IMR-90 (cell line): Measurements from ENCODE around the gene ABHD3. TPM values are rescaled to one million over a fixed set of nuclear protein-coding genes. Genes with fewer than 3 reads are reported as not detected.

Experiments
- ATAC-seq: fragments of 200-7000 bp; cut with Tn5 transposase; 2 replicates; pipeline ENCODE4 v1.9.1; 2020; ENCODE audit warnings: low read depth, mild to moderate bottlenecking, moderate library complexity
- BruUV-seq: library from RNA; stranded (reverse); fragments of 400-500 nt; replicated peaks from 2 replicates; lab custom pipeline; 2021; lab: Mats Ljungman, UMichigan
- CTCF ChIA-PET: fragments of 300-600 bp; formaldehyde crosslinking; extraction: SDS; loops from one replicate; lab custom pipeline; 2021; ENCODE audit warnings: antibody characterized with exemption; lab: Yijun Ruan, JAX
- POLR2A ChIA-PET: fragments of 300-600 bp; sonication (Branson Sonifier 250); formaldehyde crosslinking; loops from one replicate; lab custom pipeline; 2022; ENCODE audit warnings: antibody characterized with exemption; ENCODE audit not compliant: unreplicated experiment; lab: Charles Lee
- DNase-seq: peaks from one replicate; pipeline ENCODE4 v3.0.0; 2013
- H2AFZ ChIP-seq: replicated peaks from 2 replicates; pipeline ENCODE3; 2013; ENCODE audit warnings: low read length, mild to moderate bottlenecking; ENCODE audit not compliant: poor library complexity
- H2AK5ac ChIP-seq: 2 replicates; pipeline ENCODE4 v1.6.1; 2013; ENCODE audit warnings: low read depth, low read length, inconsistent platforms
- H2AK9ac ChIP-seq: replicated peaks from 2 replicates; pipeline ENCODE3; 2013; ENCODE audit warnings: mild to moderate bottlenecking, low read depth, low read length, moderate library complexity; ENCODE audit not compliant: poor library complexity
- H2BK120ac ChIP-seq: 2 replicates; pipeline ENCODE4 v1.6.1; 2013; ENCODE audit warnings: low read depth, low read length, inconsistent platforms
- H2BK15ac ChIP-seq: 3 replicates; pipeline ENCODE4 v1.6.1; 2013; ENCODE audit warnings: low read depth, low read length, inconsistent platforms
- H2BK20ac ChIP-seq: 2 replicates; pipeline ENCODE4 v1.6.1; 2013; ENCODE audit warnings: low read depth, mild to moderate bottlenecking, inconsistent platforms, low read length, moderate library complexity
- H2BK5ac ChIP-seq: 2 replicates; pipeline ENCODE4 v1.6.1; 2013; ENCODE audit warnings: mild to moderate bottlenecking, low read depth, low read length, inconsistent platforms; ENCODE audit not compliant: poor library complexity, severe bottlenecking
- H3K14ac ChIP-seq: replicated peaks from 2 replicates; pipeline ENCODE4 v1.6.1; 2013; ENCODE audit warnings: low read depth, low read length, inconsistent platforms
- H3K18ac ChIP-seq: 2 replicates; pipeline ENCODE4 v1.6.1; 2013; ENCODE audit warnings: low read depth, low read length, control low read depth
- H3K23ac ChIP-seq: 2 replicates; pipeline ENCODE4 v1.6.1; 2013; ENCODE audit warnings: low read depth, low read length, inconsistent platforms
- H3K27ac ChIP-seq: 2 replicates; pipeline ENCODE4 v1.5.1; 2013; ENCODE audit warnings: mild to moderate bottlenecking, control low read depth, low read length; ENCODE audit not compliant: insufficient read depth
- H3K27me3 ChIP-seq: 2 replicates; pipeline ENCODE4 v1.6.1; 2013; ENCODE audit warnings: low read length; ENCODE audit not compliant: control insufficient read depth, insufficient read depth
- H3K36me3 ChIP-seq: 2 replicates; pipeline ENCODE4 v1.6.1; 2013; ENCODE audit warnings: low read length, mixed read lengths; ENCODE audit not compliant: control insufficient read depth, insufficient read depth
- H3K4ac ChIP-seq: 2 replicates; pipeline ENCODE4 v1.6.1; 2013; ENCODE audit warnings: low read depth, low read length, inconsistent platforms
- H3K4me1 ChIP-seq: 2 replicates; pipeline ENCODE4 v1.6.1; 2013; ENCODE audit warnings: low read length, mixed read lengths; ENCODE audit not compliant: control insufficient read depth, insufficient read depth
- H3K4me2 ChIP-seq: 2 replicates; pipeline ENCODE4 v1.6.1; 2013; ENCODE audit warnings: low read depth, mild to moderate bottlenecking, control low read depth, low read length, moderate library complexity
- H3K4me3 ChIP-seq: 2 replicates; pipeline ENCODE4 v1.5.1; 2013; ENCODE audit warnings: low read depth, mild to moderate bottlenecking, control low read depth, low read length, moderate library complexity; ENCODE audit not compliant: insufficient read depth
- H3K56ac ChIP-seq: 2 replicates; pipeline ENCODE4 v1.6.1; 2013; ENCODE audit warnings: low read length, inconsistent platforms; ENCODE audit not compliant: insufficient read depth; ENCODE audit errors: extremely low read depth
- H3K79me1 ChIP-seq, 2 experiments: 2 replicates each; pipeline ENCODE4 v1.6.1; 2013; ENCODE audit warnings: low read length in 2 of 2, inconsistent platforms in 1 of 2, low read depth in 1 of 2
- H3K9ac ChIP-seq: 2 replicates; pipeline ENCODE4 v1.6.1; 2013; ENCODE audit warnings: low read depth, low read length, control low read depth
- H3K9me1 ChIP-seq: 2 replicates; pipeline ENCODE4 v1.6.1; 2013; ENCODE audit warnings: low read length, inconsistent platforms; ENCODE audit not compliant: insufficient read depth
- H3K9me3 ChIP-seq: 2 replicates; pipeline ENCODE4 v1.6.1; 2013; ENCODE audit warnings: low read length; ENCODE audit not compliant: control insufficient read depth, insufficient read depth
- H4K20me1 ChIP-seq: 2 replicates; pipeline ENCODE4 v1.6.1; 2013; ENCODE audit warnings: low read length, inconsistent platforms; ENCODE audit not compliant: insufficient read depth
- H4K5ac ChIP-seq: 2 replicates; pipeline ENCODE4 v1.6.1; 2013; ENCODE audit warnings: mild to moderate bottlenecking, low read depth, low read length, control low read depth
- H4K8ac ChIP-seq, 2 experiments: 2 replicates each; pipeline ENCODE4 v1.6.1; 2013; ENCODE audit warnings: low read depth in 2 of 2, low read length in 2 of 2, control low read depth in 1 of 2, inconsistent platforms in 1 of 2
- H4K91ac ChIP-seq: 2 replicates; pipeline ENCODE4 v1.6.1; 2013; ENCODE audit warnings: low read depth, low read length, inconsistent platforms; ENCODE audit not compliant: insufficient read depth
- CEBPB ChIP-seq: IDR thresholded peaks from 2 replicates; pipeline ENCODE4 v1.6.1; 2012; ENCODE audit warnings: low read depth, low read length, improper control_type of control experiment
- CHD1 ChIP-seq: IDR thresholded peaks from 2 replicates; pipeline ENCODE4 v1.6.1; 2012; ENCODE audit warnings: low read depth, low read length, improper control_type of control experiment
- CTCF ChIP-seq: conservative IDR thresholded peaks from 2 replicates; pipeline ENCODE4 v1.5.1; 2012; ENCODE audit warnings: mild to moderate bottlenecking, low read depth, low read length, improper control_type of control experiment
- ELK1 ChIP-seq: fragments of 150-350 bp; IDR thresholded peaks from 2 replicates; pipeline ENCODE4 v1.6.1; 2016; ENCODE audit warnings: low read depth, mild to moderate bottlenecking, low read length, moderate library complexity, borderline replicate concordance
- FOS ChIP-seq: fragments of 150-350 bp; IDR thresholded peaks from 2 replicates; pipeline ENCODE4 v1.6.1; 2016; ENCODE audit warnings: low read depth, low read length
- MAZ ChIP-seq: IDR thresholded peaks from 2 replicates; pipeline ENCODE4 v1.6.1; 2012; ENCODE audit warnings: low read depth, mild to moderate bottlenecking, low read length, improper control_type of control experiment, moderate library complexity, borderline replicate concordance
- MXI1 ChIP-seq: IDR thresholded peaks from 2 replicates; pipeline ENCODE4 v1.6.1; 2012; ENCODE audit warnings: low read depth, mild to moderate bottlenecking, low read length, moderate library complexity, borderline replicate concordance
- NFE2L2 ChIP-seq: fragments of 150-350 bp; IDR thresholded peaks from 2 replicates; pipeline ENCODE4 v1.6.1; 2016; ENCODE audit warnings: low read depth, mild to moderate bottlenecking, low read length
- POLR2A ChIP-seq: IDR thresholded peaks from 2 replicates; pipeline ENCODE4 v1.6.1; 2012; ENCODE audit warnings: mild to moderate bottlenecking, low read depth, low read length
- RAD21 ChIP-seq: IDR thresholded peaks from 2 replicates; pipeline ENCODE4 v1.6.1; 2012; ENCODE audit warnings: low read length, improper control_type of control experiment
- RCOR1 ChIP-seq: IDR thresholded peaks from 2 replicates; pipeline ENCODE4 v1.6.1; 2012; ENCODE audit warnings: mild to moderate bottlenecking, low read length, improper control_type of control experiment; ENCODE audit not compliant: insufficient replicate concordance
- RFX5 ChIP-seq: IDR thresholded peaks from 2 replicates; pipeline ENCODE4 v1.8.0; 2012; ENCODE audit warnings: low read depth, mild to moderate bottlenecking, low read length, moderate library complexity
- WGBS, 2 experiments: methylation state at CpG; one replicate each; pipeline versions ENCODE4 v1.1.5 to v1.1.7; 2013; ENCODE audit warnings: missing lambda C conversion rate in 2 of 2; ENCODE audit not compliant: insufficient read length in 1 of 2; ENCODE audit errors: extremely low coverage in 2 of 2; 5-methylcytosine and 5-hydroxymethylcytosine counted together
- dilution Hi-C: fragments of 300-500 bp; cut with HindIII; formaldehyde crosslinking; loops from one replicate; pipeline ENCODE4 v1.14.3; 2018; ENCODE audit warnings: low sequenced_read_pairs; ENCODE audit not compliant: unreplicated experiment
- in situ Hi-C: fragments of 300-500 bp; cut with MboI; formaldehyde crosslinking; loops from 3 replicates; pipeline ENCODE4 v1.14.3; 2019; ENCODE audit warnings: low sequenced_read_pairs, inconsistent platforms, mixed read lengths
- intact Hi-C: fragments of 100-400 bp; cut with micrococcal nuclease; formaldehyde crosslinking; loops from 2 replicates; pipeline ENCODE4 v1.10.0; 2022
- polyA plus RNA-seq, 3 experiments: library from polyadenylated mRNA; depleted of rRNA; stranded (reverse); fragments of >200 nt; gene quantifications; 2 replicates each; pipeline ENCODE4 v1.2.3, GENCODE V29; 2012; ENCODE audit warnings: low replicate concordance in 1 of 3
- total RNA-seq: library from RNA; depleted of rRNA; stranded (reverse); fragments of >200 nt; gene quantifications from 2 replicates; pipeline ENCODE4 v1.2.3, GENCODE V29; 2012

ABHD3 gene
- total and polyA plus RNA-seq, 2 of the 4 experiments (the other 2 are of a cell fraction): 4.5 to 5.5 TPM

GRCh38 chr18:21722687-21723086 lies 18.1 kb upstream of the ABHD3 start:
- no peak overlapping the region for H2AK9ac ChIP-seq
- H4K5ac ChIP-seq: no peak overlapping the region
- no CpG with 5 or more reads among the region's 2 CpGs for WGBS, 2 experiments
- no peak overlapping the region for H2AK5ac ChIP-seq
- H2BK120ac ChIP-seq: no peak overlapping the region
- TF ChIP-seq MAZ: no peak
- no peak for TF ChIP-seq NFE2L2
- no peak for TF ChIP-seq CHD1
- TF ChIP-seq FOS: no peak
- no peak for TF ChIP-seq POLR2A
- no peak for TF ChIP-seq RAD21
- TF ChIP-seq RFX5: no peak
- TF ChIP-seq CEBPB: no peak
- TF ChIP-seq ELK1: no peak
- TF ChIP-seq RCOR1: no peak
- no peak for TF ChIP-seq MXI1
- no peak for TF ChIP-seq CTCF
- H4K20me1 ChIP-seq: no peaks in the 10 kb centered on the region
- DNase-seq (no peak), ATAC-seq (no peak)
- intact Hi-C loops: loop anchor here (10.0 kb wide), 1 partner anchor 58 kb away; no protein-coding TSS in a partner anchor
- no peaks in the 10 kb centered on the region for H3K9me1 ChIP-seq
- no peak overlapping the region for H2BK15ac ChIP-seq
- H3K9me3 ChIP-seq: no peaks in the 10 kb centered on the region
- no peaks in the 10 kb centered on the region for H3K27me3 ChIP-seq
- H2BK5ac ChIP-seq: no peak overlapping the region
- dilution Hi-C loops: no loop called here
- H3K4ac ChIP-seq: no peak overlapping the region
- no peaks in the 10 kb centered on the region for H3K36me3 ChIP-seq
- ChIA-PET POLR2A (no interaction called here), CTCF (no interaction called here)
- no peaks in the 10 kb centered on the region for H3K79me1 ChIP-seq
- in situ Hi-C loops: no loop called here
- H3K9ac ChIP-seq: no peak overlapping the region
- no peak overlapping the region for H3K4me2 ChIP-seq
- H3K14ac ChIP-seq: no peak overlapping the region
- no peak overlapping the region for H3K27ac ChIP-seq
- H3K18ac ChIP-seq: no peak overlapping the region
- H3K23ac ChIP-seq: no peak overlapping the region
- no peak overlapping the region for H2BK20ac ChIP-seq
- BruUV-seq: no TSS peak
- no peak overlapping the region for H3K4me3 ChIP-seq
- H4K91ac ChIP-seq: no peak overlapping the region
- no peak overlapping the region for H4K8ac ChIP-seq
- no peak overlapping the region for H2AFZ ChIP-seq
- no peaks in the 10 kb centered on the region for H3K4me1 ChIP-seq
- H3K56ac ChIP-seq: no peak overlapping the region
